Endothelial cell of umbilical vein (primary cell): ENCODE measurements around the gene ANKMY1. TPM values are rescaled to one million over a fixed set of nuclear protein-coding genes. Genes with fewer than 3 reads are reported as not detected.

Source experiments
- BruUV-seq: library from RNA; stranded (reverse); fragments of 400-500 nt; replicated peaks from 2 replicates; lab custom pipeline; 2021; lab: Mats Ljungman, UMichigan
- CTCF ChIA-PET: fragments of 300-600, 350-600 bp; sonication (Branson Sonifier 250); formaldehyde crosslinking; loops from one replicate; lab custom pipeline; 2021; ENCODE audit warnings: antibody characterized with exemption, inconsistent platforms; lab: Charles Lee
- POLR2A ChIA-PET: fragments of 300-600, 350-600 bp; sonication (Branson Sonifier 250); formaldehyde crosslinking; loops from one replicate; lab custom pipeline; 2021; ENCODE audit warnings: antibody characterized with exemption, inconsistent platforms; lab: Charles Lee
- DNase-seq: peaks from one replicate; pipeline ENCODE4 v3.0.0-alpha.2; 2011; ENCODE audit warnings: low read depth, low spot score
- FAIRE-seq: peaks from 2 replicates; lab custom pipeline; 2011; peaks lifted over from hg19 to GRCh38; lab: Jason Lieb, UNC
- H2AFZ ChIP-seq: 2 replicates; pipeline ENCODE4 v1.6.0; 2012; ENCODE audit warnings: low read depth, low read length, control low read depth, inconsistent platforms
- H3K27ac ChIP-seq: 2 replicates; pipeline ENCODE4 v1.5.1; 2011; ENCODE audit warnings: low read depth, mild to moderate bottlenecking, control low read depth, low read length, moderate library complexity; ENCODE audit not compliant: insufficient read depth
- H3K27me3 ChIP-seq, 2 experiments: 2 replicates each; pipeline versions ENCODE4 v1.6.0 to v1.6.1; 2011; ENCODE audit warnings: low read length in 2 of 2, mixed read lengths in 1 of 2; ENCODE audit not compliant: control insufficient read depth in 2 of 2, insufficient read depth in 2 of 2
- H3K36me3 ChIP-seq, 2 experiments: 2 replicates in 1 of 2; 3 replicates in 1 of 2; pipeline ENCODE4 v1.5.1; 2011; ENCODE audit warnings: low read length in 2 of 2, mild to moderate bottlenecking in 1 of 2, moderate library complexity in 1 of 2; ENCODE audit not compliant: control insufficient read depth in 2 of 2, insufficient read depth in 2 of 2; ENCODE audit errors: extremely low read depth in 1 of 2
- H3K4me1 ChIP-seq: 3 replicates; pipeline ENCODE4 v1.5.1; 2011; ENCODE audit warnings: mild to moderate bottlenecking, low read length; ENCODE audit not compliant: control insufficient read depth, insufficient read depth; ENCODE audit errors: extremely low read depth
- H3K4me2 ChIP-seq: 2 replicates; pipeline ENCODE4 v1.6.1; 2011; ENCODE audit warnings: low read length, control low read depth, mixed read lengths; ENCODE audit not compliant: insufficient read depth
- H3K4me3 ChIP-seq, 3 experiments: fragments of 200-600 bp in 1 of 3; sonication (generic), shearing (Covaris generic) in 1 of 3; replicated peaks in 1 of 3; 2 replicates each; pipeline ENCODE4 v1.5.1; 2011 to 2016; ENCODE audit warnings: control low read depth in 3 of 3, low read length in 3 of 3, mild to moderate bottlenecking in 2 of 3, inconsistent platforms in 1 of 3, low read depth in 1 of 3, moderate library complexity in 1 of 3; ENCODE audit not compliant: insufficient read depth in 1 of 3
- H3K79me2 ChIP-seq: 2 replicates; pipeline ENCODE4 v1.6.0; 2012; ENCODE audit warnings: low read length, inconsistent platforms; ENCODE audit not compliant: control insufficient read depth, insufficient read depth
- H3K9ac ChIP-seq: replicated peaks from 2 replicates; pipeline ENCODE3; 2011; ENCODE audit warnings: low read length, control low read depth; ENCODE audit not compliant: insufficient read depth; ENCODE audit errors: extremely low read depth
- H3K9me1 ChIP-seq: replicated peaks from 3 replicates; pipeline ENCODE4 v1.6.0; 2011; ENCODE audit warnings: mild to moderate bottlenecking, low read length; ENCODE audit not compliant: control insufficient read depth, insufficient read depth; ENCODE audit errors: extremely low read depth
- H3K9me3 ChIP-seq: replicated peaks from 2 replicates; pipeline ENCODE4 v1.5.1; 2012; ENCODE audit warnings: low read length, inconsistent platforms; ENCODE audit not compliant: control insufficient read depth, insufficient read depth
- H4K20me1 ChIP-seq: replicated peaks from 2 replicates; pipeline ENCODE3; 2011; ENCODE audit warnings: mild to moderate bottlenecking, low read length; ENCODE audit not compliant: control insufficient read depth, insufficient read depth; ENCODE audit errors: extremely low read depth
- EZH2 ChIP-seq: IDR thresholded peaks from 2 replicates; pipeline ENCODE4 v1.6.1; 2012; ENCODE audit warnings: borderline replicate concordance, low read depth, mild to moderate bottlenecking, moderate library complexity, low read length, inconsistent platforms; ENCODE audit not compliant: severe bottlenecking
- FOS ChIP-seq: IDR thresholded peaks from 2 replicates; pipeline ENCODE4 v1.6.1; 2011; ENCODE audit warnings: mild to moderate bottlenecking, low read length, moderate library complexity, borderline replicate concordance; ENCODE audit not compliant: insufficient read depth
- GATA2 ChIP-seq: IDR thresholded peaks from 2 replicates; pipeline ENCODE4 v1.7.0; 2011; ENCODE audit warnings: low read depth, mild to moderate bottlenecking, moderate library complexity, mixed read lengths, low read length; ENCODE audit not compliant: insufficient read length, insufficient read depth
- JUN ChIP-seq: IDR thresholded peaks from 2 replicates; pipeline ENCODE4 v1.6.1; 2011; ENCODE audit warnings: borderline replicate concordance, low read depth; ENCODE audit not compliant: insufficient read length, insufficient read depth
- MYC ChIP-seq: IDR thresholded peaks from one replicate; pipeline ENCODE4 v1.6.1; 2011; ENCODE audit warnings: mild to moderate bottlenecking, low read depth, low read length
- POLR2A ChIP-seq: IDR thresholded peaks from 2 replicates; pipeline ENCODE4 v1.6.1; 2012; ENCODE audit warnings: low read depth, mild to moderate bottlenecking, control low read depth, low read length
- POLR2AphosphoS5 ChIP-seq: IDR thresholded peaks from 2 replicates; pipeline ENCODE4 v1.6.1; 2012; ENCODE audit warnings: low read depth, mild to moderate bottlenecking, control low read depth, low read length, moderate library complexity; ENCODE audit not compliant: insufficient read depth
- dilution Hi-C: fragments of 300-500 bp; cut with MboI; formaldehyde crosslinking; loops from one replicate; pipeline ENCODE4 v1.15.0; 2019; ENCODE audit warnings: low sequenced_read_pairs; ENCODE audit not compliant: extremely low pct_ligation_motif_present
- intact Hi-C: fragments of 100-400 bp; cut with micrococcal nuclease; formaldehyde crosslinking; loops from one replicate; pipeline ENCODE4 v1.10.0; 2022
- polyA plus RNA-seq, 4 experiments: library from polyadenylated mRNA; depleted of rRNA in 3 of 4; stranded (reverse) in 3 of 4; unstranded in 1 of 4; fragments of >200 nt; gene quantifications; 2 replicates each; pipeline versions ENCODE4 v1.2.1 to v1.2.3, GENCODE V29; 2011 to 2012; ENCODE audit warnings: missing spikeins in 1 of 4
- total RNA-seq: library from RNA; stranded (reverse); gene quantifications from 2 replicates; pipeline ENCODE4 v1.2.3, GENCODE V29; 2021
- TF ChIP-seq, protein P1 (sequence below), 2 donors: IDR thresholded peaks; 1 replicate in 1 of 2; 2 replicates in 1 of 2; pipeline ENCODE4 v1.5.1; 2011; ENCODE audit warnings: low read length in 2 of 2, mild to moderate bottlenecking in 2 of 2, moderate library complexity in 2 of 2, control low read depth in 1 of 2, inconsistent platforms in 1 of 2, low read depth in 1 of 2; ENCODE audit not compliant: insufficient read depth in 1 of 2; ENCODE audit errors: extremely low read depth in 1 of 2
- TF ChIP-seq, protein P2 (sequence below): IDR thresholded peaks from 2 replicates; pipeline ENCODE4 v1.6.1; 2011; ENCODE audit not compliant: insufficient read depth, insufficient read length

ANKMY1 gene
- total and polyA plus RNA-seq, 2 donors (not counting 3 experiments of a cell fraction or from before 2014, with no cell fraction given): 9.0 to 16.0 TPM

DNA sequence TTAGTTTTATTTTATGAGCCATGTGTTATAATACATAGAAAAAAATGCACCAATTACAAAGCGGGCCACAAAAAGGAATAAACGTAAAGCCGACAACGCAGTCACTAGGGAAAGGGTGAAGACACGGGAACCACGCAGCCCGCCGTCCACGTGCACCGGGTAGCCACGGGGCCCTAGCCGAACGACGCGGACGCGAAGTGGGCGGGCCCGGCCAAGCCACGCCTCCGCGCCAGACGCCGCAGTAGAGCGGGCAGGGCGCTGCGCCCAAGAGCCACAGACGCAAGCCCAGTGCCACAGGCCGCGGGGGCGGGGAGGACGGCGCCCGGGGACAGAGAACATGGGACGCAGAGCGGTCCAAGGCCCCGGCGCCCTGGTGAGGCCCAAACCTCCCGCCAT lies 2.3 kb upstream of the ANKMY1 start, which contains the start of gene DUSP28:
DUSP28 (plus strand) TSS at position 274 of the 396 bp plus-strand sequence. CDS start 328 bp downstream, outside the sequence.
- CTCF ChIA-PET: interaction anchor here (0.9 to 4.3 kb wide), 5 partner anchors 22 to 280 kb away, joined by 3 to 22 read pairs (median 7); partner anchors contain the start of gene CAPN10
- no TSS peak for BruUV-seq
- TF ChIP-seq POLR2A: peak; percentile 75
- no peak for TF ChIP-seq FOS
- no peak for TF ChIP-seq GATA2
- TF ChIP-seq, protein P1, sequence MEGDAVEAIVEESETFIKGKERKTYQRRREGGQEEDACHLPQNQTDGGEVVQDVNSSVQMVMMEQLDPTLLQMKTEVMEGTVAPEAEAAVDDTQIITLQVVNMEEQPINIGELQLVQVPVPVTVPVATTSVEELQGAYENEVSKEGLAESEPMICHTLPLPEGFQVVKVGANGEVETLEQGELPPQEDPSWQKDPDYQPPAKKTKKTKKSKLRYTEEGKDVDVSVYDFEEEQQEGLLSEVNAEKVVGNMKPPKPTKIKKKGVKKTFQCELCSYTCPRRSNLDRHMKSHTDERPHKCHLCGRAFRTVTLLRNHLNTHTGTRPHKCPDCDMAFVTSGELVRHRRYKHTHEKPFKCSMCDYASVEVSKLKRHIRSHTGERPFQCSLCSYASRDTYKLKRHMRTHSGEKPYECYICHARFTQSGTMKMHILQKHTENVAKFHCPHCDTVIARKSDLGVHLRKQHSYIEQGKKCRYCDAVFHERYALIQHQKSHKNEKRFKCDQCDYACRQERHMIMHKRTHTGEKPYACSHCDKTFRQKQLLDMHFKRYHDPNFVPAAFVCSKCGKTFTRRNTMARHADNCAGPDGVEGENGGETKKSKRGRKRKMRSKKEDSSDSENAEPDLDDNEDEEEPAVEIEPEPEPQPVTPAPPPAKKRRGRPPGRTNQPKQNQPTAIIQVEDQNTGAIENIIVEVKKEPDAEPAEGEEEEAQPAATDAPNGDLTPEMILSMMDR (IDR thresholded peaks at IDR 0.05; ENCODE audit: extremely low read depth in 1 of 2, insufficient read depth in 1 of 2, low read depth in 1 of 2, low read length in 2 of 2): no peak
- TF ChIP-seq MYC: peak; percentile 86
- no peak for TF ChIP-seq EZH2
- TF ChIP-seq, protein P2, sequence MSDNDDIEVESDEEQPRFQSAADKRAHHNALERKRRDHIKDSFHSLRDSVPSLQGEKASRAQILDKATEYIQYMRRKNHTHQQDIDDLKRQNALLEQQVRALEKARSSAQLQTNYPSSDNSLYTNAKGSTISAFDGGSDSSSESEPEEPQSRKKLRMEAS: peak; percentile 89
- TF ChIP-seq JUN: no peak
- TF ChIP-seq POLR2AphosphoS5: peak; percentile 80
- DNase-seq: peak; percentile 89
- H2AFZ ChIP-seq: peak within 1 kb of the TSS; percentile 23
- no peaks in the 10 kb centered on the region for H3K9me1 ChIP-seq
- peak; percentile 89 for FAIRE-seq
- H4K20me1 ChIP-seq: no peaks in the 10 kb centered on the region
- no peaks in the 10 kb centered on the region for H3K9me3 ChIP-seq
- peaks cover 34% of the 10 kb centered on the region for H3K4me1 ChIP-seq
- peak within 1 kb of the TSS; percentile 77 for H3K27ac ChIP-seq
- intact Hi-C loops (loop anchor here (1.0 to 10.0 kb wide), 7 partner anchors 8 to 757 kb away; partner anchors contain the start of genes CAPN10, HDLBP, RNPEPL1 and SEPTIN2), dilution Hi-C loops (no loop called here)
- H3K79me2 ChIP-seq: peaks cover 13% of the 10 kb centered on the region
- H3K9ac ChIP-seq: peak within 1 kb of the TSS; percentile 80
- no peaks in the 10 kb centered on the region for H3K36me3 ChIP-seq
- peak within 1 kb of the TSS; percentile 83 for H3K4me2 ChIP-seq
- peak within 1 kb of the TSS; percentile 42 to 66 (median 61) for H3K4me3 ChIP-seq
- H3K27me3 ChIP-seq: no peaks in the 10 kb centered on the region
- POLR2A ChIA-PET: no interaction called here
